ENCODE data around the gene CAP2.
"Not testable (repeated sequence)": the region's sequence is repeated elsewhere in the genome, so short reads cannot be mapped to it uniquely, and the experiment has no call there.

CAP2 gene

GRCh38 chr6:17396256-17396655 lies 2.9 kb downstream of the CAP2 start:
- TF ChIP-seq OSR1 (CRISPR knock-in tag; IDR thresholded peaks at IDR 0.05), result no peak
- peak; percentile 71 for TF ChIP-seq ZNF8 (CRISPR knock-in tag; IDR thresholded peaks at IDR 0.05)
- no peak for ATAC-seq

DNA sequence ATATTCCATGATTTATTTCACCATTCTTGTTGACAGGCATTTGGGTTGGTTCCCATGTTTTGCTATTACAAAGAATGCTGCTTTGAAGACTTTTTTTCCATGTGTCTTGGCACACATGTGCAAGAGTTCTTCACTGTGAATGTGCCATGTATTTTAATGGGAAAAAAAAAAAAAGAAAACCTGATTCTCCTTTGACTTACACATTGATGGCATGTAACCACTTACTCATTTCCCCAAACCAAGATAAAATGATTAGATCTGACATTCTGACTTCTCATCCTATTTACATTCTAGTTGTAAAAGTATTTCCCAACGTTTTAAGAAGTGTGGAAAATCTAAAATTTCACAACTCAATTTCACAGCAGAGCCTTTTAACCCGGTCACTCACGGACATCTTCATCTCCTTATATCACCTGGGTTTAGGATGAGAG lies 4.4 kb downstream of the CAP2 start:
- no peak for ATAC-seq
- TF ChIP-seq, protein P1, sequence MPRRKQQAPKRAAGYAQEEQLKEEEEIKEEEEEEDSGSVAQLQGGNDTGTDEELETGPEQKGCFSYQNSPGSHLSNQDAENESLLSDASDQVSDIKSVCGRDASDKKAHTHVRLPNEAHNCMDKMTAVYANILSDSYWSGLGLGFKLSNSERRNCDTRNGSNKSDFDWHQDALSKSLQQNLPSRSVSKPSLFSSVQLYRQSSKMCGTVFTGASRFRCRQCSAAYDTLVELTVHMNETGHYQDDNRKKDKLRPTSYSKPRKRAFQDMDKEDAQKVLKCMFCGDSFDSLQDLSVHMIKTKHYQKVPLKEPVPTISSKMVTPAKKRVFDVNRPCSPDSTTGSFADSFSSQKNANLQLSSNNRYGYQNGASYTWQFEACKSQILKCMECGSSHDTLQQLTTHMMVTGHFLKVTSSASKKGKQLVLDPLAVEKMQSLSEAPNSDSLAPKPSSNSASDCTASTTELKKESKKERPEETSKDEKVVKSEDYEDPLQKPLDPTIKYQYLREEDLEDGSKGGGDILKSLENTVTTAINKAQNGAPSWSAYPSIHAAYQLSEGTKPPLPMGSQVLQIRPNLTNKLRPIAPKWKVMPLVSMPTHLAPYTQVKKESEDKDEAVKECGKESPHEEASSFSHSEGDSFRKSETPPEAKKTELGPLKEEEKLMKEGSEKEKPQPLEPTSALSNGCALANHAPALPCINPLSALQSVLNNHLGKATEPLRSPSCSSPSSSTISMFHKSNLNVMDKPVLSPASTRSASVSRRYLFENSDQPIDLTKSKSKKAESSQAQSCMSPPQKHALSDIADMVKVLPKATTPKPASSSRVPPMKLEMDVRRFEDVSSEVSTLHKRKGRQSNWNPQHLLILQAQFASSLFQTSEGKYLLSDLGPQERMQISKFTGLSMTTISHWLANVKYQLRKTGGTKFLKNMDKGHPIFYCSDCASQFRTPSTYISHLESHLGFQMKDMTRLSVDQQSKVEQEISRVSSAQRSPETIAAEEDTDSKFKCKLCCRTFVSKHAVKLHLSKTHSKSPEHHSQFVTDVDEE (CRISPR knock-in tag; IDR thresholded peaks at IDR 0.05), result no peak
- TF ChIP-seq OSR1 (CRISPR knock-in tag; IDR thresholded peaks at IDR 0.05) (no peak), CSDC2 (CRISPR knock-in tag; IDR thresholded peaks at IDR 0.05) (no peak), ZFP3 (CRISPR knock-in tag; IDR thresholded peaks at IDR 0.05) (no peak), ZFP30 (CRISPR knock-in tag; IDR thresholded peaks at IDR 0.05) (no peak), PPARA (CRISPR knock-in tag; IDR thresholded peaks at IDR 0.05; ENCODE audit: borderline replicate concordance) (no peak), ISL1 (CRISPR knock-in tag; IDR thresholded peaks at IDR 0.05) (peak; percentile 63), ZNF8 (CRISPR knock-in tag; IDR thresholded peaks at IDR 0.05) (no peak)

DNA sequence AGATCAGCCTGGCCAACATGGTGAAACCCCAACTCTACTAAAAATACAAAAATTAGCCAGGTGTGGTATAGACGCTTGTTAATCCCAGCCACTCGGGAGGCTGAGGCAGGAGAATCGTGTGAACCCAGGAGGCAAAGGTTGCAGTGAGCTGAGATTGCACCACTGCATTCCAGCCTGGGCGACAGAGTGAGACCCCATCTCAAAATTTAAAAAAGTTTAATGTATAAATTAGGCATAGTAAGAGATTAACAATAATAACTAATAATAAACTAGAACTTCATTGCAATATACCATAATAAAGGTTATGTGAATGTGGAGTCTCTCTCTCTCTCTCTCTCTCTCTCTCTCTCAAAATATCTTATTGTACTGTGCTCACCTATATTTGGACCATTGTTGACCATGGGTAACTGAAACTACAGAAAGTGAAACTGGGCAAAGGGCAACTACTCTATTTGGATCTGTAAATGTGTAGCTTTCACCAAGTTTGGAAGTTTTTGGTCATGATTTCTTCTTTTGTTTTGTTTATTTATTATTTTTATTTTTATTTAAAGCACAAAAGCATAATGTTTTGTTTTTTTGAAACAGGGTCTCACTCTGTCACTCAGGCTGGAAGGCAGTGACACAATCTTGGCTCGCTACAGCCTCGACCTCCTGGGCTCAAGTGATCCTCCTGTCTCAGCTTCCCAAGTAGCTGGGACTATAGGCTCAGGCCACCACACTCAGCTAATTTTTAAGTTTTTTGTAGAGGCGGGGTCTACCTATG lies 12.0 kb downstream of the CAP2 start:
- not testable (repeated sequence) for ATAC-seq

DNA sequence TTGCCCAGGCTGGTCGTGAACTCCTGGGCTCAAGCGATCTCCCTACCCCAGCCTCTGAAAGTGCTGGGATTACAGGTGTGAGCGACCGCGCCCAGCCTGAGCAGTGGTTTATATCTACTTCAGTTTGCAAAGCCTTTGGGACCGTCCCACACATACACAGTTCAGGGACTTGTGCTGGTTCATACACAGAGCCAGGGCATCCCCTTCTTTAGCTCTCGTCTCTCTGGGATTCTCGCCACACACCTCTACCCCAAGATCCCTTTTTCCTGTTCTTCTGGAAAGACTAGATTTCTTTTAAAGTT lies 12.5 kb downstream of the CAP2 start:
- ATAC-seq, result no peak
- TF ChIP-seq BACH2 (CRISPR knock-in tag; IDR thresholded peaks at IDR 0.05; ENCODE audit: borderline replicate concordance) (no peak), ZNF565 (CRISPR knock-in tag; conservative IDR thresholded peaks at IDR 0.05; ENCODE audit: low read depth) (no peak), TCF4 (CRISPR knock-in tag; IDR thresholded peaks at IDR 0.05; ENCODE audit: borderline replicate concordance) (no peak), ISL1 (CRISPR knock-in tag; IDR thresholded peaks at IDR 0.05) (no peak), ZNF8 (CRISPR knock-in tag; IDR thresholded peaks at IDR 0.05) (no peak), ZFP3 (CRISPR knock-in tag; IDR thresholded peaks at IDR 0.05) (no peak), GLIS3 (CRISPR knock-in tag; IDR thresholded peaks at IDR 0.05) (no peak), ESRRG (CRISPR knock-in tag; IDR thresholded peaks at IDR 0.05) (no peak), CSRNP3 (CRISPR knock-in tag; IDR thresholded peaks at IDR 0.05) (no peak), CSDC2 (CRISPR knock-in tag; IDR thresholded peaks at IDR 0.05) (no peak)
- TF ChIP-seq, protein P2, sequence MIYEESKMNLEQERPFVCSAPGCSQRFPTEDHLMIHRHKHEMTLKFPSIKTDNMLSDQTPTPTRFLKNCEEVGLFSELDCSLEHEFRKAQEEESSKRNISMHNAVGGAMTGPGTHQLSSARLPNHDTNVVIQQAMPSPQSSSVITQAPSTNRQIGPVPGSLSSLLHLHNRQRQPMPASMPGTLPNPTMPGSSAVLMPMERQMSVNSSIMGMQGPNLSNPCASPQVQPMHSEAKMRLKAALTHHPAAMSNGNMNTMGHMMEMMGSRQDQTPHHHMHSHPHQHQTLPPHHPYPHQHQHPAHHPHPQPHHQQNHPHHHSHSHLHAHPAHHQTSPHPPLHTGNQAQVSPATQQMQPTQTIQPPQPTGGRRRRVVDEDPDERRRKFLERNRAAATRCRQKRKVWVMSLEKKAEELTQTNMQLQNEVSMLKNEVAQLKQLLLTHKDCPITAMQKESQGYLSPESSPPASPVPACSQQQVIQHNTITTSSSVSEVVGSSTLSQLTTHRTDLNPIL (CRISPR knock-in tag; IDR thresholded peaks at IDR 0.05; ENCODE audit: low read depth), result no peak

- ATAC-seq, result no peak
- TF ChIP-seq GLIS3 (CRISPR knock-in tag; IDR thresholded peaks at IDR 0.05), result no peak
- no peak for TF ChIP-seq TCF4 (CRISPR knock-in tag; IDR thresholded peaks at IDR 0.05; ENCODE audit: borderline replicate concordance)
- TF ChIP-seq ZC3H10 (CRISPR knock-in tag; IDR thresholded peaks at IDR 0.05), result no peak
- TF ChIP-seq SNAI2 (CRISPR knock-in tag; IDR thresholded peaks at IDR 0.05), result no peak
- TF ChIP-seq ZNF70 (CRISPR knock-in tag; IDR thresholded peaks at IDR 0.05), result no peak
- no peak for TF ChIP-seq BACH2 (CRISPR knock-in tag; IDR thresholded peaks at IDR 0.05; ENCODE audit: borderline replicate concordance)
- no peak for TF ChIP-seq PPARA (CRISPR knock-in tag; IDR thresholded peaks at IDR 0.05; ENCODE audit: borderline replicate concordance)
- TF ChIP-seq PATZ1 (CRISPR knock-in tag; IDR thresholded peaks at IDR 0.05; ENCODE audit: borderline replicate concordance), result no peak
- TF ChIP-seq, protein P1 (CRISPR knock-in tag; IDR thresholded peaks at IDR 0.05), result no peak
- TF ChIP-seq CSRNP3 (CRISPR knock-in tag; IDR thresholded peaks at IDR 0.05), result no peak
- no peak for TF ChIP-seq ARNTL (CRISPR knock-in tag; IDR thresholded peaks at IDR 0.05; ENCODE audit: borderline replicate concordance, low read depth)
- TF ChIP-seq ISL1 (CRISPR knock-in tag; IDR thresholded peaks at IDR 0.05), result no peak
- TF ChIP-seq CSDC2 (CRISPR knock-in tag; IDR thresholded peaks at IDR 0.05), result no peak
Measured at GRCh38 chr6:17408081-17408480, 14.7 kb downstream of the CAP2 start.
